ENCODE data around the gene DNAJC15. TPM values are rescaled to one million over a fixed set of nuclear protein-coding genes. Genes with fewer than 3 reads are reported as not detected.

DNAJC15 gene
- total RNA-seq, 2 experiments from 2014 or later = 12.5 to 15.7 TPM

GRCh38 chr13:43115141-43115540 lies 91.8 kb downstream of the DNAJC15 start:
- no peaks in the 10 kb centered on the region for H3K27me3 Mint-ChIP-seq
- H3K27ac Mint-ChIP-seq = no peak overlapping the region
- no peaks in the 10 kb centered on the region for H3K36me3 Mint-ChIP-seq
- no peak overlapping the region for H3K4me3 Mint-ChIP-seq
- no peaks in the 10 kb centered on the region for H3K9me3 Mint-ChIP-seq
- no peak for DNase-seq
- ATAC-seq (ENCODE audit: low read depth) = no peak
- no peaks in the 10 kb centered on the region for H3K4me1 Mint-ChIP-seq
- POLR2A ChIA-PET = no interaction called here

DNA sequence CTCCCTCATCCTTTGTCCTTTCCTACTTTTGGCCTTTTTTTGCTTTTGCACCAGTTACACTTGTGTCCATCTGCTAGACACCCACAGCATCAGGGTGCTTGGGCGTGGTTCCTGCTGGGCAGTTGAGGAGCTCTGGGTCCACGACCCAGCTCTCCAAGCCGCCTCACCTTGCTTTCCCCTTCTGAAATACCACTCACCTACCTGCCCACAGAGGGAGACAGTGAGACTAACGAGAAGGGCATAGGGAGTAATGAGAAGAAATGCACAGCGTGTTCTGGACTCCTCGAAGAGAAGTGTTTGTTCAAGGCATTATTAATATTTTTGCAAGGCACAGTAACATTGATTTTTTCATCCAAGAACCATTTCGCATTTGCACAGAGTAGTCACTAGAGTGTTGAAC lies 92.9 kb downstream of the DNAJC15 start:
- ATAC-seq (ENCODE audit: low read depth) = no peak

GRCh38 chr13:43118521-43118920 lies 95.1 kb downstream of the DNAJC15 start:
- Mint-ChIP-seq H3K36me3 (no peaks in the 10 kb centered on the region), H3K9me3 (no peaks in the 10 kb centered on the region), H3K27ac (no peak overlapping the region), H3K4me3 (no peak overlapping the region), H3K27me3 (no peaks in the 10 kb centered on the region), H3K4me1 (no peaks in the 10 kb centered on the region)
- POLR2A ChIA-PET = no interaction called here
- ATAC-seq (ENCODE audit: low read depth) = no peak
- no peak for DNase-seq

More for the DNA sequence above, 92.9 kb downstream of the DNAJC15 start:
- no peak overlapping the region for H3K27ac Mint-ChIP-seq
- H3K27me3 Mint-ChIP-seq = no peaks in the 10 kb centered on the region
- H3K4me1 Mint-ChIP-seq = no peaks in the 10 kb centered on the region
- H3K36me3 Mint-ChIP-seq = no peaks in the 10 kb centered on the region
- DNase-seq = no peak
- H3K4me3 Mint-ChIP-seq = no peak overlapping the region
- POLR2A ChIA-PET = no interaction called here
- H3K9me3 Mint-ChIP-seq = no peaks in the 10 kb centered on the region

DNA sequence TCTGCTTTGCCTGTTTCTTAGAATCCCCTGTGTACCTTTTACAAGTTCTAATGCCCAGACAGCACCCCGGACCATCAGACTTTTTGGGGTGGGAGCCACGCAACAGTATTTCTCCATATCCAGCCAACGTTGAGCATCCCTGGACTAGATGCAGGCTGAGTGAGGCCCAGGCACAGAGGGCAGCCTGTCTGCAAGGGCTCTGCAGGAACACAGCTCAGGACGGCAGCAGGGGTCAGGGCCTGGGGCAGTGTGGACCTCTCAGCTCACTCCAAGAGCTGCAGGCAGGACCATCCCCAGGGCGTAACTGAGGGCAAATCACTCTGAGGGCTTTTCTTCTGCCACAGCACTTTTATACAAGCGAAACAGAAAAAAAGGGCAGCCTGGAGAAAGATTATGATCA lies 95.8 kb downstream of the DNAJC15 start:
- Mint-ChIP-seq H3K4me3 (no peak overlapping the region), H3K9me3 (no peaks in the 10 kb centered on the region), H3K36me3 (no peaks in the 10 kb centered on the region), H3K27me3 (no peaks in the 10 kb centered on the region), H3K4me1 (no peaks in the 10 kb centered on the region), H3K27ac (no peak overlapping the region)
- DNase-seq = no peak
- POLR2A ChIA-PET = no interaction called here
- no peak for ATAC-seq (ENCODE audit: low read depth)

DNA sequence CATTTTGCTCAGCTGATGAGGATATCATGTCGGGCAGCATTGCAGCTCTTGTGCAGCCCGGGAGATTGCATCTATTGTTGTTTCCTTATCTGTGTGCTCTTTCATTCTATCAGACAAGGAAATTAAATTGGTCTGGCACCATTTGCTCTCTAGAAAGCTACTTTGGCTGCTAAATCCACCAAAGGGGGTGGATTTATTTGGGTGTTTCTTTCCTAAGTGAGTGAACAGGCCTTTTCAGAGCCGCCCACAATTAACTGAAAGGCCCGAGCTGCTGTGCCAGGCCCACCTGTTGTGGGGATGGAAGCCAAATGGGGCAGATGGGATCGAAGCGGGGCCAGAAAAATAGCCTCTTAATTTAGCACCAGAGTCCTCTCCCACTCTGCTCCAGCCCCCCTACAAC lies 99.4 kb downstream of the DNAJC15 start:
- POLR2A ChIA-PET = no interaction called here
- H3K27ac Mint-ChIP-seq = no peak overlapping the region
- H3K4me1 Mint-ChIP-seq = peaks cover 7% of the 10 kb centered on the region
- no peak for DNase-seq
- H3K36me3 Mint-ChIP-seq = no peaks in the 10 kb centered on the region
- no peak for ATAC-seq (ENCODE audit: low read depth)
- no peaks in the 10 kb centered on the region for H3K27me3 Mint-ChIP-seq
- H3K4me3 Mint-ChIP-seq = no peak overlapping the region
- H3K9me3 Mint-ChIP-seq = no peaks in the 10 kb centered on the region

DNA sequence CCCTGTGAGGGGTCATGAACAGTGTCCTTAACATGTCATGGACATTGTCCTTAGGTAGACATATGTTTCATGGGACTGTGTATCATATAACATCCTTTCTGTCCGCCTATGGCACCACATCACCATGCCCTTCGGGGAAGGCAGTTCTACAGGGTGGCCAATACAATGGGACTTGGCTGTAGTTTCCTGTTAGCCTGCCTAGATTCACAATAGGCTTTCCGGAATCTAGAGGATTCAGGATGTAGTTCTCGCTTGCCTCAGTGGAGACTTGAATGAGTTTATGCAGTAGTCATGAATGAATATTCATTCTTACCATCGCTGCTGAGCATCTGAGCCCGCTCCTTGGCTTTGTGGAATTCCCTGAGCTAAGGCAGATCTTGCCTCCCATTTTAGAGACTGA lies 100.5 kb downstream of the DNAJC15 start:
- POLR2A ChIA-PET = no interaction called here
- Mint-ChIP-seq H3K36me3 (no peaks in the 10 kb centered on the region), H3K4me1 (peaks cover 13% of the 10 kb centered on the region), H3K9me3 (no peaks in the 10 kb centered on the region), H3K4me3 (no peak overlapping the region), H3K27ac (no peak overlapping the region), H3K27me3 (peaks cover 3% of the 10 kb centered on the region)
- no peak for ATAC-seq (ENCODE audit: low read depth)
- no peak for DNase-seq

GRCh38 chr13:43124490-43124889 lies 101.1 kb downstream of the DNAJC15 start:
- ATAC-seq (ENCODE audit: low read depth) = no peak
- H3K9me3 Mint-ChIP-seq = no peaks in the 10 kb centered on the region

GRCh38 chr13:43126420-43126819 lies 103.0 kb downstream of the DNAJC15 start:
- H3K36me3 Mint-ChIP-seq = no peaks in the 10 kb centered on the region
- DNase-seq (no peak), ATAC-seq (ENCODE audit: low read depth) (no peak)
- no peaks in the 10 kb centered on the region for H3K9me3 Mint-ChIP-seq
- H3K27ac Mint-ChIP-seq = no peak overlapping the region
- H3K4me3 Mint-ChIP-seq = no peak overlapping the region
- peaks cover 3% of the 10 kb centered on the region for H3K27me3 Mint-ChIP-seq
- H3K4me1 Mint-ChIP-seq = peaks cover 13% of the 10 kb centered on the region
- POLR2A ChIA-PET = no interaction called here

More at GRCh38 chr13:43124490-43124889, 101.1 kb downstream of the DNAJC15 start:
- Mint-ChIP-seq H3K27me3 (peaks cover 3% of the 10 kb centered on the region), H3K27ac (no peak overlapping the region), H3K36me3 (no peaks in the 10 kb centered on the region), H3K4me3 (no peak overlapping the region), H3K4me1 (peaks cover 13% of the 10 kb centered on the region)
- no peak for DNase-seq
- POLR2A ChIA-PET = no interaction called here

GRCh38 chr13:43127103-43127798 lies 103.9 kb downstream of the DNAJC15 start:
- H3K9me3 Mint-ChIP-seq = no peaks in the 10 kb centered on the region
- POLR2A ChIA-PET = no interaction called here
- DNase-seq (no peak), ATAC-seq (ENCODE audit: low read depth) (peak; percentile 29)
- H3K4me3 Mint-ChIP-seq = peak overlapping the region; percentile 55
- peaks cover 3% of the 10 kb centered on the region for H3K27me3 Mint-ChIP-seq
- H3K4me1 Mint-ChIP-seq = peaks cover 13% of the 10 kb centered on the region
- no peaks in the 10 kb centered on the region for H3K36me3 Mint-ChIP-seq
- H3K27ac Mint-ChIP-seq = peak overlapping the region; percentile 46

DNA sequence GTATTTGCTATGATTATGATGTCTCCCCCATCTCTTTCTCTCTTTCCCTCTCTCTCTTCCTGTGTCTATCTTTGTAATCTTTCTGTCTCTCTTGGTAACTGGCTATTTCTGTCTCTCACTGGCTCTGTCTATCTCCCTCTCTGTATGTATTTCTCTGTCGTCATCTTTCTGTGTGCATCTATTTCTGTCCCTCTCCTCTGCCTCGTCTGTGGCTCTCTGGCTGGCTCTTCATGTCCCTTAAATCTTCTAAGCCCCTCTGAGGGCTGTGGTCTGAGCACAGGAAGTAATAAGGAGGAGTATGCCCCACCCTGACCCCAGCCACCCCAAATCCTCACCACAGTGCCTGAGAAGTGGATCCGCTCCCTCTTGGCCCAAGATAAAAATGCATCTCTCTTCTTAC lies 104.4 kb downstream of the DNAJC15 start:
- peaks cover 13% of the 10 kb centered on the region for H3K4me1 Mint-ChIP-seq
- no peaks in the 10 kb centered on the region for H3K36me3 Mint-ChIP-seq
- DNase-seq (peak; percentile 39), ATAC-seq (ENCODE audit: low read depth) (peak; percentile 75)
- H3K9me3 Mint-ChIP-seq = no peaks in the 10 kb centered on the region
- POLR2A ChIA-PET = no interaction called here
- peak overlapping the region; percentile 46 for H3K27ac Mint-ChIP-seq
- peaks cover 3% of the 10 kb centered on the region for H3K27me3 Mint-ChIP-seq
- peak overlapping the region; percentile 55 for H3K4me3 Mint-ChIP-seq

DNA sequence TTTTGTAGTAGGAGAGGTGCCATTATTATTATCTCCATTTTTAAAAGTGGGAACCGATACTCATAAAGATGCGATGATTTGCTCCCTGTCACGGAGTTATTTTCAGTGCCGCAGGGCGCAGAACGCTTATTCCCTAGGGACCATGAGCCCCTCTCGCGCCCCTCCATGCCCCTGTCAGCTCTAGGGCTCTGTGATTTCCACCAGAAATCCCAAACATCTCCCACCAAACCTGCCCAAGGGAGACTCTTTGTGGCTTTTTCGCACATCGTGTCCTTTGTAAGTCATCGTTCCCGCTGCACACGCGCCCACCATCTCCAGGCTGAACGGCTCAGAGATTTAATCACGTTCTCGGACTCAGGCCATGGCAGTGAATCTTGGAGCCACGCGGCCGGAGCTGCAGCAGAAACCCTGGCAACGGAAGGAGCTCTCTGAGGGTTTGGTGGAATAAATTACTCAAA lies 105.1 kb downstream of the DNAJC15 start:
- ATAC-seq (ENCODE audit: low read depth) (no peak), DNase-seq (no peak)
- no peak overlapping the region for H3K27ac Mint-ChIP-seq
- no peak overlapping the region for H3K4me3 Mint-ChIP-seq
- POLR2A ChIA-PET = no interaction called here
- no peaks in the 10 kb centered on the region for H3K9me3 Mint-ChIP-seq
- no peaks in the 10 kb centered on the region for H3K36me3 Mint-ChIP-seq
- peaks cover 4% of the 10 kb centered on the region for H3K27me3 Mint-ChIP-seq
- peaks cover 13% of the 10 kb centered on the region for H3K4me1 Mint-ChIP-seq

DNA sequence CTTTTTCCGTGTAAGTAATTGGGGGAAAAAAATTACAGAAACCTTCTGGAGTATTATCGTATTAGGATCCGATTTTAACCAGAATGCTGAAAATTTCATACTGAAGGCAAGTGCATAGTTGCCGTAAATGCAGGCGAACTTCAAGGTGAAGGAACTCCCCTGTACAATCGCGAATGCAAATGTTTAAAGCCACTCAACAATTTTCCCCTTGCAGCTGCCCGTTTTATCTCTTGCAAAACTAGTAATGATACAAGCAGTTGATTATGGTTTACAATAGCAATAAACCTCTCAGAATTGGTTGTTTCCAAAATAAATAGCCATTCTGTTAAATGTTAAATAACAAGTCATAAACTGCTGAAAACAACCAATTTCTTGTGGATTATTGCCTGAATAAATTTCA lies 105.7 kb downstream of the DNAJC15 start:
- H3K4me3 Mint-ChIP-seq = no peak overlapping the region

DNA sequence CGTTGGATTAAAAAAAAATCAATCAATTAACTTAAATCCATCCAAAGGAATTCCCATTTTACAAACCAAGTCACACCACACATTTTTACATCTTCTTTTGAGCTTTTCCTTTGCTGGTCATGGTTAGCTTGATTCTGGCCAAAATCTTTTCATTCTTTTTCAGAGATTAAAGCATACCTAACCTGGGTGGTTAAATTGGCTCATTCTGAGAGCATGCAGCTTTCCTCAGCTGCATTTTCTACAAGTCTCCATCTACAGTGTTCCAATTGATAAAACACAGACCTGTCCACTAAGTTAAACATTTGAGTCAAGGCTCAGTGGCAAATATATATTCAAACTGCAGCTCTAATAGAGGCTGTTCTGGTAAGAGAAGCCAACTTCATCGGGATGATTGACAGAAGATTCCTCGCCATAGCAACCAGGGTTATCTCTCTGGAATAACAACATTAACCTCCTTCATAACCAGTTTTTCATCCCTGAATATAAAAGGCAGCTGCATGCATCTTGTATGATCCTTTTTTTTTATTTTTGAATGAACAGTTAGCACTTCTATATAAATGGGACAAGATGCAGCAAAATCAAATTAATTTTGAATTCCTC lies 106.2 kb downstream of the DNAJC15 start:
- H3K27me3 Mint-ChIP-seq = peaks cover 7% of the 10 kb centered on the region
- POLR2A ChIA-PET = no interaction called here
- peaks cover 13% of the 10 kb centered on the region for H3K4me1 Mint-ChIP-seq
- H3K9me3 Mint-ChIP-seq = no peaks in the 10 kb centered on the region
- no peaks in the 10 kb centered on the region for H3K36me3 Mint-ChIP-seq
- ATAC-seq (ENCODE audit: low read depth) (no peak), DNase-seq (no peak)
- no peak overlapping the region for H3K4me3 Mint-ChIP-seq
- no peak overlapping the region for H3K27ac Mint-ChIP-seq

More for the DNA sequence above, 105.7 kb downstream of the DNAJC15 start:
- DNase-seq = no peak
- Mint-ChIP-seq H3K4me1 (peaks cover 13% of the 10 kb centered on the region), H3K27me3 (peaks cover 7% of the 10 kb centered on the region), H3K9me3 (no peaks in the 10 kb centered on the region), H3K27ac (no peak overlapping the region), H3K36me3 (no peaks in the 10 kb centered on the region)
- POLR2A ChIA-PET = no interaction called here
- no peak for ATAC-seq (ENCODE audit: low read depth)

GRCh38 chr13:43132257-43132656 lies 108.9 kb downstream of the DNAJC15 start:
- Mint-ChIP-seq H3K4me1 (peaks cover 11% of the 10 kb centered on the region), H3K4me3 (no peak overlapping the region), H3K9me3 (no peaks in the 10 kb centered on the region), H3K27ac (no peak overlapping the region), H3K36me3 (no peaks in the 10 kb centered on the region), H3K27me3 (peaks cover 9% of the 10 kb centered on the region)
- POLR2A ChIA-PET = no interaction called here
- ATAC-seq (ENCODE audit: low read depth) = no peak
- DNase-seq = no peak

All from activated naive CD8-positive, alpha-beta T cell treated with anti-CD3 and anti-CD28 coated beads, Interleukin-2, amount 10 ng/mL, durations not matched to agents 7 days and 5 days (primary cell).